CD14-positive monocyte (primary cell): ENCODE measurements around the gene TGFB2. TPM values are rescaled to one million over a fixed set of nuclear protein-coding genes. Genes with fewer than 3 reads are reported as not detected.

ENCODE experiments used
- DNase-seq, 3 donors: peaks; one replicate each; pipeline ENCODE4 v3.0.0-alpha.2; 2011 to 2022
- H2AFZ ChIP-seq: 2 replicates; pipeline ENCODE4 v1.6.0; 2012; ENCODE audit warnings: mild to moderate bottlenecking, low read depth, low read length, inconsistent platforms; ENCODE audit not compliant: insufficient read depth, poor library complexity, severe bottlenecking
- H3K27ac ChIP-seq, 2 donors: 1 replicate in 1 of 2; 2 replicates in 1 of 2; pipeline ENCODE4 v1.5.1; 2012 to 2013; ENCODE audit warnings: low read length in 2 of 2, control low read depth in 1 of 2, inconsistent platforms in 1 of 2, low read depth in 1 of 2, mild to moderate bottlenecking in 1 of 2
- H3K27me3 ChIP-seq, 2 donors: one replicate each; pipeline versions ENCODE4 v1.6.0 to v1.6.1; 2011 to 2013; ENCODE audit warnings: low read length in 2 of 2; ENCODE audit not compliant: control insufficient read depth in 2 of 2, insufficient read depth in 2 of 2
- H3K36me3 ChIP-seq, 2 donors: replicated peaks in 1 of 2; 1 replicate in 1 of 2; 2 replicates in 1 of 2; pipeline versions ENCODE4 v1.5.1 to v1.6.1; 2012 to 2013; ENCODE audit warnings: low read length in 2 of 2, control low read depth in 1 of 2, inconsistent platforms in 1 of 2, mild to moderate bottlenecking in 1 of 2; ENCODE audit not compliant: insufficient read depth in 2 of 2, control insufficient read depth in 1 of 2
- H3K4me1 ChIP-seq, 2 donors: 1 replicate in 1 of 2; 2 replicates in 1 of 2; pipeline versions ENCODE4 v1.5.1 to v1.6.1; 2012 to 2013; ENCODE audit warnings: low read length in 2 of 2, control low read depth in 1 of 2, inconsistent platforms in 1 of 2, mild to moderate bottlenecking in 1 of 2, moderate library complexity in 1 of 2; ENCODE audit not compliant: insufficient read depth in 2 of 2, control insufficient read depth in 1 of 2
- H3K4me2 ChIP-seq: replicated peaks from 2 replicates; pipeline ENCODE3; 2012; ENCODE audit warnings: low read length, moderate library complexity, mild to moderate bottlenecking; ENCODE audit not compliant: poor library complexity, severe bottlenecking; ENCODE audit errors: extremely low read depth
- H3K4me3 ChIP-seq, 3 experiments: fragments of 200-600 bp in 1 of 3; sonication (generic) in 1 of 3; replicated peaks in 1 of 3; 1 replicate in 2 of 3; 2 replicates in 1 of 3; pipeline ENCODE4 v1.5.1; 2011 to 2013; ENCODE audit warnings: low read length in 3 of 3, mild to moderate bottlenecking in 3 of 3, control low read depth in 2 of 3, low read depth in 2 of 3, inconsistent platforms in 1 of 3, moderate library complexity in 1 of 3
- H3K79me2 ChIP-seq: 2 replicates; pipeline ENCODE4 v1.6.0; 2012; ENCODE audit warnings: mild to moderate bottlenecking, control low read depth, inconsistent platforms, low read length, moderate library complexity; ENCODE audit not compliant: insufficient read depth
- H3K9ac ChIP-seq: 2 replicates; pipeline ENCODE4 v1.6.0; 2017; ENCODE audit warnings: low read length, mild to moderate bottlenecking; ENCODE audit not compliant: insufficient read depth, poor library complexity, severe bottlenecking
- H3K9me3 ChIP-seq, 2 donors: replicated peaks in 1 of 2; 1 replicate in 1 of 2; 2 replicates in 1 of 2; pipeline versions ENCODE4 v1.5.1 to v1.6.1; 2012 to 2013; ENCODE audit warnings: low read length in 2 of 2, control low read depth in 1 of 2; ENCODE audit not compliant: control insufficient read depth in 1 of 2, insufficient read depth in 1 of 2
- H4K20me1 ChIP-seq: 2 replicates; pipeline ENCODE4 v1.6.0; 2012; ENCODE audit warnings: mild to moderate bottlenecking, low read length, control low read depth, moderate library complexity; ENCODE audit not compliant: insufficient read depth
- H3K27ac Mint-ChIP-seq, 7 donors: one replicate each; pipeline ENCODE4 v1.8.0; 2020; ENCODE audit warnings: mild to moderate bottlenecking in 7 of 7, mixed read lengths in 7 of 7, moderate library complexity in 6 of 7, inconsistent platforms in 2 of 7
- H3K27me3 Mint-ChIP-seq, 3 donors: one replicate each; pipeline ENCODE4 v1.8.0; 2021 to 2022; ENCODE audit warnings: low read depth in 3 of 3, mild to moderate bottlenecking in 3 of 3, mixed read lengths in 3 of 3, moderate library complexity in 3 of 3, inconsistent platforms in 1 of 3
- H3K36me3 Mint-ChIP-seq, 2 donors: one replicate each; pipeline ENCODE4 v1.8.0; 2020; ENCODE audit warnings: mixed read lengths in 2 of 2, inconsistent platforms in 1 of 2, mild to moderate bottlenecking in 1 of 2
- H3K4me1 Mint-ChIP-seq: one replicate; pipeline ENCODE4 v1.8.0; 2020; ENCODE audit warnings: mild to moderate bottlenecking, mixed read lengths
- H3K4me3 Mint-ChIP-seq, 2 donors: one replicate each; pipeline ENCODE4 v1.8.0; 2020; ENCODE audit warnings: mild to moderate bottlenecking in 2 of 2, mixed read lengths in 2 of 2, moderate library complexity in 1 of 2
- H3K9me3 Mint-ChIP-seq, 7 donors: one replicate each; pipeline ENCODE4 v1.8.0; 2020 to 2022; ENCODE audit warnings: mixed read lengths in 7 of 7, mild to moderate bottlenecking in 6 of 7, moderate library complexity in 6 of 7, inconsistent platforms in 2 of 7
- CTCF ChIP-seq: fragments of 200-600 bp; IDR thresholded peaks from one replicate; pipeline ENCODE4 v1.8.0; 2022; ENCODE audit warnings: antibody characterized with exemption, mild to moderate bottlenecking
- WGBS: methylation state at CpG from one replicate; pipeline ENCODE4 v1.1.5; 2013; ENCODE audit warnings: missing lambda C conversion rate; ENCODE audit not compliant: insufficient coverage; 5-methylcytosine and 5-hydroxymethylcytosine counted together
- intact Hi-C, 2 donors: fragments of 100-400 bp; cut with micrococcal nuclease; formaldehyde crosslinking; loops; one replicate each; pipeline versions ENCODE4 v1.15.0 to v1.15.1; 2023
- polyA plus RNA-seq, 3 donors: library from polyadenylated mRNA; depleted of rRNA in 1 of 3; unstranded in 2 of 3; stranded (reverse) in 1 of 3; fragments of 300-500 nt in 2 of 3; fragments of >200 nt in 1 of 3; fragmentation: Illumina TruSeq in 2 of 3; gene quantifications; 1 replicate in 2 of 3; 2 replicates in 1 of 3; pipeline ENCODE4 v1.2.3, GENCODE V29; 2012 to 2021

Gene TGFB2
- polyA plus RNA-seq, 3 donors = 0.01 TPM; not detected in 2

GRCh38 chr1:218336328-218336727 lies 8.8 kb upstream of the TGFB2 start:
- no peaks in the 10 kb centered on the region for H3K9me3 ChIP-seq
- H3K36me3 ChIP-seq = no peaks in the 10 kb centered on the region
- Mint-ChIP-seq H3K27ac (no peak overlapping the region), H3K4me3 (no peak overlapping the region), H3K27me3 (no peaks in the 10 kb centered on the region), H3K4me1 (no peaks in the 10 kb centered on the region), H3K36me3 (peaks cover 8 to 15% of the 10 kb centered on the region in 2 donors), H3K9me3 (no peaks in the 10 kb centered on the region)
- no peak for DNase-seq
- TF ChIP-seq CTCF = no peak
- H4K20me1 ChIP-seq = no peaks in the 10 kb centered on the region
- intact Hi-C loops = loop anchor here in 1 of 2 donors (5.0 to 10.0 kb wide), 2 partner anchors 186 to 1228 kb away; no protein-coding TSS in a partner anchor
- peaks cover 0 to 1% of the 10 kb centered on the region in 2 donors for H3K27me3 ChIP-seq
- no peak overlapping the region for H3K27ac ChIP-seq
- no peak overlapping the region for H2AFZ ChIP-seq
- H3K9ac ChIP-seq = no peak overlapping the region
- H3K79me2 ChIP-seq = no peaks in the 10 kb centered on the region
- no peak overlapping the region for H3K4me3 ChIP-seq
- no peak overlapping the region for H3K4me2 ChIP-seq
- WGBS = 94% methylated on average over 2 of the region's 2 CpGs
- no peaks in the 10 kb centered on the region for H3K4me1 ChIP-seq

GRCh38 chr1:218339267-218339831 lies 5.8 kb upstream of the TGFB2 start:
- intact Hi-C loops = loop anchor here in 1 of 2 donors (5.0 to 10.0 kb wide), 2 partner anchors 183 to 1225 kb away; no protein-coding TSS in a partner anchor

More at GRCh38 chr1:218339267-218339831, 5.8 kb upstream of the TGFB2 start:
- Histone ChIP-seq H3K4me2 (no peak overlapping the region), H4K20me1 (no peaks in the 10 kb centered on the region), H3K36me3 (no peaks in the 10 kb centered on the region), H3K4me3 (no peak overlapping the region), H3K9ac (no peak overlapping the region), H3K9me3 (no peaks in the 10 kb centered on the region), H3K27ac (no peak overlapping the region), H3K27me3 (peaks cover 13 to 16% of the 10 kb centered on the region in 2 donors), H3K79me2 (no peaks in the 10 kb centered on the region), H2AFZ (no peak overlapping the region), H3K4me1 (no peaks in the 10 kb centered on the region)
- TF ChIP-seq CTCF = peak; percentile 84
- Mint-ChIP-seq H3K36me3 (peaks cover 3 to 6% of the 10 kb centered on the region in 2 donors), H3K27me3 (peaks cover 2 to 7% (median 6%) of the 10 kb centered on the region in 3 donors), H3K4me1 (no peaks in the 10 kb centered on the region), H3K9me3 (no peaks in the 10 kb centered on the region), H3K27ac (no peak overlapping the region), H3K4me3 (no peak overlapping the region)
- DNase-seq = peak in 2 of 3 donors; percentile 20 to 38
- no CpG with 5 or more reads among the region's 1 CpG for WGBS
